HG03460 (cell line): Measurements from ENCODE around the gene ADARB1.

Experiments
- ATAC-seq: cut with Tn5 transposase; IDR thresholded peaks from one replicate; pipeline ENCODE4 v1.9.1; 2021; ENCODE audit not compliant: unreplicated experiment

The ADARB1 gene

GRCh38 chr21:45163413-45164123 is 89.2 kb downstream of the ADARB1 start:
- no peak for ATAC-seq

GRCh38 chr21:45164124-45164511 is 89.7 kb downstream of the ADARB1 start:
- ATAC-seq: no peak

- no peak for ATAC-seq
Observed at GRCh38 chr21:45164838-45165237, 90.5 kb downstream of the ADARB1 start.

- no peak for ATAC-seq
Observed at GRCh38 chr21:45166931-45167330, 92.6 kb downstream of the ADARB1 start.

- ATAC-seq: no peak
Observed at GRCh38 chr21:45167796-45168222, 93.4 kb downstream of the ADARB1 start.

GRCh38 chr21:45168522-45168921 is 94.1 kb downstream of the ADARB1 start:
- ATAC-seq: no peak

- no peak for ATAC-seq
Observed at GRCh38 chr21:45169001-45169400, 94.6 kb downstream of the ADARB1 start.

GRCh38 chr21:45169682-45170081 is 95.3 kb downstream of the ADARB1 start:
- no peak for ATAC-seq

- no peak for ATAC-seq
Observed at GRCh38 chr21:45170987-45171386, 96.6 kb downstream of the ADARB1 start.

GRCh38 chr21:45172420-45172819 is 98.0 kb downstream of the ADARB1 start:
- ATAC-seq: no peak

- ATAC-seq: no peak
Observed at GRCh38 chr21:45175326-45176095, 101.1 kb downstream of the ADARB1 start.

GRCh38 chr21:45176141-45176540 is 101.8 kb downstream of the ADARB1 start:
- ATAC-seq: no peak

- ATAC-seq: no peak
Observed at GRCh38 chr21:45177039-45177438, 102.7 kb downstream of the ADARB1 start.

GRCh38 chr21:45178070-45178608 is 103.8 kb downstream of the ADARB1 start:
- no peak for ATAC-seq

- ATAC-seq: no peak
Observed at GRCh38 chr21:45178971-45179370, 104.6 kb downstream of the ADARB1 start.

GRCh38 chr21:45179568-45180245 is 105.3 kb downstream of the ADARB1 start:
- ATAC-seq: no peak

- ATAC-seq: no peak
Observed at GRCh38 chr21:45180246-45180599, 105.8 kb downstream of the ADARB1 start.

GRCh38 chr21:45182958-45183357 is 108.6 kb downstream of the ADARB1 start:
- no peak for ATAC-seq

- ATAC-seq: no peak
Observed at GRCh38 chr21:45183852-45184251, 109.5 kb downstream of the ADARB1 start.

- no peak for ATAC-seq
Observed at GRCh38 chr21:45184869-45185268, 110.5 kb downstream of the ADARB1 start.

- ATAC-seq: no peak
Observed at GRCh38 chr21:45186709-45187108, 112.3 kb downstream of the ADARB1 start.

GRCh38 chr21:45187646-45188045 is 113.3 kb downstream of the ADARB1 start:
- no peak for ATAC-seq
